H1 (cell line): Measurements from ENCODE around the gene TMEM134. TPM values are rescaled to one million over a fixed set of nuclear protein-coding genes. Genes with fewer than 3 reads are reported as not detected.

Experiments
- ASH2L ChIP-seq: fragments of 200-600, 300-600 bp; sonication (generic); IDR thresholded peaks from one replicate; pipeline ENCODE4 v1.7.1; 2017; ENCODE audit warnings: low read length
- BACH1 ChIP-seq: IDR thresholded peaks from 2 replicates; pipeline ENCODE4 v1.6.1; 2012; ENCODE audit warnings: low read length, improper control_type of control experiment
- BCL11A ChIP-seq, 2 experiments: IDR thresholded peaks; one replicate each; pipeline ENCODE4 v1.6.1; 2011; ENCODE audit warnings: low read depth in 2 of 2, low read length in 2 of 2, mild to moderate bottlenecking in 2 of 2
- CTCF ChIP-seq, 3 experiments: IDR thresholded peaks; 1 replicate in 2 of 3; 2 replicates in 1 of 3; pipeline versions ENCODE4 v1.5.1 to v1.6.1; 2011; ENCODE audit warnings: low read length in 3 of 3, mild to moderate bottlenecking in 3 of 3, inconsistent platforms in 2 of 3, low read depth in 1 of 3, moderate library complexity in 1 of 3; ENCODE audit not compliant: insufficient read depth in 1 of 3; ENCODE audit errors: control extremely low read depth in 1 of 3
- EP300 ChIP-seq, 2 experiments: IDR thresholded peaks; 1 replicate in 1 of 2; 2 replicates in 1 of 2; pipeline ENCODE4 v1.6.1; 2011 to 2012; ENCODE audit warnings: low read depth in 2 of 2, low read length in 2 of 2, mild to moderate bottlenecking in 2 of 2, borderline replicate concordance in 1 of 2, inconsistent platforms in 1 of 2, moderate library complexity in 1 of 2
- EZH2 ChIP-seq: fragments of 200-600 bp; sonication (generic); IDR thresholded peaks from 2 replicates; pipeline ENCODE4 v1.7.1; 2012; ENCODE audit warnings: low read depth, mild to moderate bottlenecking, moderate library complexity, low read length, inconsistent platforms; ENCODE audit not compliant: severe bottlenecking
- GABPA ChIP-seq: IDR thresholded peaks from 2 replicates; pipeline ENCODE4 v1.6.1; 2011; ENCODE audit warnings: mild to moderate bottlenecking, low read length, moderate library complexity, borderline replicate concordance; ENCODE audit not compliant: insufficient read depth
- HDAC2 ChIP-seq, 2 experiments: fragments of 300-600 bp in 1 of 2; sonication (generic) in 1 of 2; IDR thresholded peaks; 2 replicates each; pipeline ENCODE4 v1.6.1; 2011 to 2012; ENCODE audit warnings: low read depth in 2 of 2, low read length in 2 of 2, mild to moderate bottlenecking in 2 of 2, moderate library complexity in 2 of 2, borderline replicate concordance in 1 of 2, inconsistent platforms in 1 of 2
- JUN ChIP-seq: IDR thresholded peaks from 2 replicates; pipeline ENCODE4 v1.6.1; 2011; ENCODE audit warnings: low read depth, mild to moderate bottlenecking, improper control_type of control experiment, low read length
- PHF8 ChIP-seq: fragments of 200-600 bp; sonication (generic); conservative IDR thresholded peaks from 2 replicates; pipeline ENCODE4 v1.7.1; 2012; ENCODE audit warnings: low read depth, mild to moderate bottlenecking, inconsistent platforms, low read length, moderate library complexity
- POLR2A ChIP-seq, 2 experiments: IDR thresholded peaks; 1 replicate in 1 of 2; 2 replicates in 1 of 2; pipeline ENCODE4 v1.6.1; 2011; ENCODE audit warnings: low read depth in 2 of 2, low read length in 2 of 2, mild to moderate bottlenecking in 2 of 2; ENCODE audit errors: control extremely low read depth in 1 of 2
- POU5F1 ChIP-seq: IDR thresholded peaks from 2 replicates; pipeline ENCODE4 v1.6.1; 2011; ENCODE audit warnings: low read depth, mild to moderate bottlenecking, low read length, moderate library complexity
- RAD21 ChIP-seq, 2 experiments: IDR thresholded peaks in 1 of 2; conservative IDR thresholded peaks in 1 of 2; 2 replicates each; pipeline ENCODE4 v1.6.1; 2011; ENCODE audit warnings: low read depth in 2 of 2, low read length in 2 of 2, improper control_type of control experiment in 1 of 2, inconsistent platforms in 1 of 2, mild to moderate bottlenecking in 1 of 2, moderate library complexity in 1 of 2
- RFX5 ChIP-seq: IDR thresholded peaks from 2 replicates; pipeline ENCODE4 v1.6.1; 2011; ENCODE audit warnings: low read depth, low read length, improper control_type of control experiment, borderline replicate concordance
- SIN3A ChIP-seq, 2 experiments: IDR thresholded peaks in 1 of 2; conservative IDR thresholded peaks in 1 of 2; 2 replicates each; pipeline ENCODE4 v1.6.1; 2011 to 2012; ENCODE audit warnings: low read length in 2 of 2, improper control_type of control experiment in 1 of 2, low read depth in 1 of 2, mild to moderate bottlenecking in 1 of 2
- SIRT6 ChIP-seq: IDR thresholded peaks from one replicate; pipeline ENCODE4 v1.7.1; 2012; ENCODE audit warnings: low read length, inconsistent platforms
- SP4 ChIP-seq: IDR thresholded peaks from 2 replicates; pipeline ENCODE4 v1.6.1; 2012; ENCODE audit warnings: low read length, inconsistent platforms
- SRF ChIP-seq: IDR thresholded peaks from 2 replicates; pipeline ENCODE4 v1.6.1; 2011; ENCODE audit warnings: mild to moderate bottlenecking, low read depth, low read length, moderate library complexity
- TAF7 ChIP-seq: optimal IDR thresholded peaks from 2 replicates; pipeline ENCODE3; 2011; ENCODE audit warnings: low read depth, mild to moderate bottlenecking, inconsistent platforms, low read length, moderate library complexity, borderline replicate concordance
- TEAD4 ChIP-seq: IDR thresholded peaks from 2 replicates; pipeline ENCODE4 v1.6.1; 2012; ENCODE audit warnings: low read depth, low read length, inconsistent platforms, mixed read lengths
- YY1 ChIP-seq: IDR thresholded peaks from 2 replicates; pipeline ENCODE4 v1.6.1; 2011; ENCODE audit warnings: low read depth, mild to moderate bottlenecking, low read length
- polyA plus RNA-seq, 7 experiments: library from polyadenylated mRNA; depleted of rRNA in 3 of 7; stranded (reverse) in 5 of 7; unstranded in 2 of 7; fragments of >200 nt in 5 of 7; fragments of 200-250 nt in 2 of 7; gene quantifications; 1 replicate in 5 of 7; 2 replicates in 1 of 7; 4 replicates in 1 of 7; pipeline versions ENCODE4 v1.2.1 to v1.2.3, GENCODE V29; 2011 to 2013; ENCODE audit warnings: missing spikeins in 2 of 7, mixed read lengths in 2 of 7
- total RNA-seq: library from RNA; stranded (reverse); fragmentation: NEBNext Ultra II Directional; extraction: Animal tissue kit (Norgen Biotek cat#: 25700); gene quantifications from 2 replicates; pipeline ENCODE4 v1.2.1, GENCODE V29; 2021

TMEM134 gene
- total and polyA plus RNA-seq, 2 of the 8 experiments (the other 6 are each of a cell fraction or from before 2014, with no cell fraction given) = 32.4 to 229 TPM

DNA sequence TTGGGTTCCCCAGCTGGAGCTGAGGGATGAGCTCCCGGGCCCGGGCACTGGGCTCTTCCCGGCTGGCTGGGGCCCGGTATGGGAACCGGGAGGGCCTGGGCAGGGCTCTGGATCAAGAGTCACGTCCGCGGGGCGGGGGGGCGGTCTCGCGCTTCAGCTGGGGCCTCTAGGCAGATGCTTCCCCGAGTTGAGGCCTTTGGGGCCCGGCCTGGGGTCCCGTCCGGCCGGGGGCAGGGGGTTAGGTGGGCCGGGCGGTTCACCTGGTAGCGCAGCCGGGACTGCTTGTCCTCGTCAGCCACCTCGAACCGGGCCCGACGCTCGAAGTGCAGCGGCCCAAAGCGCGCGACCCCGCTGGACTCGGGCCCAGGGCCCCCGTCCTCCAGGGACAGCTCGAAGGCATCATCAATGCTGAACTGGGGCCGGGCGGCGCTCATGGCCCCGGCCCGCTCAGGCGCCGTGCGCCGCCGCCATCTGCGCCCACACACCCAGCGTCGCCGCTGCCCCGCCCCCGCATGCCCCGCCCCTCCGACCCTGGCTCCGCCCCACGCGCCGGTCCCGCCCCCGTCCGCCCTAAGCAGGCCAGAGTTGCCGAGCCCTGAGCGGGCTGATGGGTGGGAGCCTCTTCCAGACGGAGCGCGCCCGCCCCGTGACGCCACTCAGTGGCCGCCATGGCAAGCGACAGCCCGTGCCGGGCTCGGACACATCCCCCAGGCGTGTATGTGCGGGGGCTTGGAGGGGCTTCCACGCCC lies at the start of gene TMEM134 (continued):
- peak; percentile 45 to 63 (median 59) for TF ChIP-seq CTCF (IDR thresholded peaks at IDR 0.05; ENCODE audit: control extremely low read depth in 1 of 3, insufficient read depth in 1 of 3, low read depth in 1 of 3, low read length in 3 of 3)
- no peak for TF ChIP-seq EZH2
- TF ChIP-seq GABPA = 0 out of 2 replicates have a peak, but pooled peaks have one; percentile 43
- no peak for TF ChIP-seq POU5F1
- peak; percentile 78 to 90; a peak in 2 of 4 replicates for TF ChIP-seq SIN3A (conservative IDR thresholded peaks at IDR 0.05 in 1 of 2, IDR thresholded peaks at IDR 0.05 in 1 of 2; ENCODE audit: low read depth in 1 of 2, low read length in 2 of 2)
- peak; percentile 68 for TF ChIP-seq BACH1
- peak; percentile 72 for TF ChIP-seq TAF7
- TF ChIP-seq POLR2A (IDR thresholded peaks at IDR 0.05; ENCODE audit: control extremely low read depth in 1 of 2, low read depth in 2 of 2, low read length in 2 of 2) = peak; percentile 57 to 84
- TF ChIP-seq BCL11A (IDR thresholded peaks at IDR 0.05; ENCODE audit: low read depth in 2 of 2, low read length in 2 of 2) = no peak
- peak; percentile 57 for TF ChIP-seq ASH2L
- TF ChIP-seq TEAD4 = 0 out of 2 replicates have a peak, but pooled peaks have one; percentile 15
- no peak for TF ChIP-seq SIRT6
- peak; percentile 57 to 72 for TF ChIP-seq RAD21 (IDR thresholded peaks at IDR 0.05 in 1 of 2, conservative IDR thresholded peaks at IDR 0.05 in 1 of 2; ENCODE audit: low read depth in 2 of 2, low read length in 2 of 2)
- TF ChIP-seq JUN = no peak
- peak; percentile 91 for TF ChIP-seq YY1
- TF ChIP-seq EP300 (IDR thresholded peaks at IDR 0.05; ENCODE audit: borderline replicate concordance in 1 of 2, low read depth in 2 of 2, low read length in 2 of 2) = no peak
- TF ChIP-seq RFX5 = no peak
- peak; percentile 88 for TF ChIP-seq SRF
- TF ChIP-seq SP4 = peak; percentile 80; the same call in 1 of the 2 replicates
- peak; percentile 72 for TF ChIP-seq PHF8
- TF ChIP-seq HDAC2 (IDR thresholded peaks at IDR 0.05; ENCODE audit: borderline replicate concordance in 1 of 2, low read depth in 2 of 2, low read length in 2 of 2) = 0 out of 4 replicates have a peak, but pooled peaks of 1 of the 2 experiments have one; percentile 13
